Neutrophil (primary cell): ENCODE data around the gene KMT2B.

Experiments used
- H3K27ac ChIP-seq: fragments of 200-600 bp; sonication (generic); 2 replicates; pipeline ENCODE4 v1.5.1; 2016; ENCODE audit warnings: mild to moderate bottlenecking, moderate library complexity
- H3K27me3 ChIP-seq: fragments of 200-600 bp; sonication (generic); 2 replicates; pipeline ENCODE4 v1.6.0; 2016; ENCODE audit warnings: mild to moderate bottlenecking
- H3K36me3 ChIP-seq: fragments of 200-600 bp; sonication (generic); 2 replicates; pipeline ENCODE4 v1.5.1; 2017
- H3K4me1 ChIP-seq, 2 experiments: fragments of 200-600 bp in 1 of 2; sonication (generic) in 1 of 2; 1 replicate in 1 of 2; 2 replicates in 1 of 2; pipeline versions ENCODE4 v1.5.1 to v1.6.1; 2013 to 2016; ENCODE audit warnings: low read depth in 1 of 2, low read length in 1 of 2, mild to moderate bottlenecking in 1 of 2, moderate library complexity in 1 of 2; ENCODE audit not compliant: control insufficient read depth in 1 of 2, insufficient read depth in 1 of 2
- H3K4me3 ChIP-seq, 2 experiments: fragments of 200-600 bp in 1 of 2; sonication (generic) in 1 of 2; 1 replicate in 1 of 2; 2 replicates in 1 of 2; pipeline ENCODE4 v1.5.1; 2013 to 2016; ENCODE audit warnings: low read depth in 1 of 2, low read length in 1 of 2, mild to moderate bottlenecking in 1 of 2, moderate library complexity in 1 of 2
- H3K9me3 ChIP-seq: fragments of 200-600 bp; sonication (generic); 2 replicates; pipeline ENCODE4 v1.5.1; 2016
- CTCF ChIP-seq: fragments of 200-600 bp; sonication (generic); IDR thresholded peaks from 2 replicates; pipeline ENCODE4 v1.5.1; 2016; ENCODE audit warnings: antibody characterized with exemption

Gene KMT2B

DNA sequence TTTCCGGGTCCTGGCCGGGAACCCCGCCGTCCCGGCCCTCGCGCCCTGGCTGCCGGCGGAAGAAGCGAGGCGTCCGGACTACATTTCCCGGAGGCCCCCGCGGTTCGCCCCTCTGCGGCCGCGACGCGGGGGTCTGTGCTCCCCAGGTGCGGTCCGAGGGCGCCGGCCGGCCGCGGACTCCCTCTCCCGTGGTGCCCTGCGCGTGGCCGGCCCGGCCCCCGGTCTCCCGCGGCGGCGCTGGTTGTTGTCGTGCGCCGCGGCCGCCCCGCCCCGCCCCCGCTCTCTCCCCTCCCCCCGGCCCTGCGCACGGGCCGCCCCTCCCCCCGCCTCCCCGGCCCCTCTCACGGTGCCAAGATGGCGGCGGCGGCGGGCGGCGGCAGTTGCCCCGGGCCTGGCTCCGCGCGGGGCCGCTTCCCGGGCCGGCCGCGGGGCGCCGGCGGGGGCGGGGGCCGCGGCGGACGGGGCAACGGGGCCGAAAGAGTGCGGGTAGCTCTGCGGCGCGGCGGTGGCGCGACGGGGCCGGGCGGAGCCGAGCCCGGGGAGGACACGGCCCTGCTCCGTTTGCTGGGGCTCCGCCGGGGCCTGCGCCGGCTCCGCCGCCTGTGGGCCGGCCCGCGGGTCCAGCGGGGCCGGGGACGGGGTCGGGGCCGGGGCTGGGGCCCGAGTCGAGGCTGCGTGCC lies at the start of gene KMT2B:
Gene KMT2B, plus strand, starts transcription at position 339 of the 680 bp plus-strand sequence. Its CDS starts 16 bp downstream, at position 355.
- peak within 1 kb of the TSS; percentile 95 for H3K27ac ChIP-seq

GRCh38 chr19:35669566-35669965 lies 48.2 kb upstream of the KMT2B start:
- Histone ChIP-seq H3K4me1 (no peaks in the 10 kb centered on the region), H3K9me3 (no peaks in the 10 kb centered on the region), H3K36me3 (peaks cover 7% of the 10 kb centered on the region), H3K4me3 (no peak overlapping the region), H3K27me3 (peaks cover 61% of the 10 kb centered on the region), H3K27ac (no peak overlapping the region)
- no peak for TF ChIP-seq CTCF

More for the DNA sequence above, at the start of gene KMT2B:
- peaks cover 33% of the 10 kb centered on the region for H3K36me3 ChIP-seq
- peaks cover 10% of the 10 kb centered on the region for H3K27me3 ChIP-seq
- peaks cover 29 to 35% of the 10 kb centered on the region in 2 experiments for H3K4me1 ChIP-seq
- H3K4me3 ChIP-seq = peak within 1 kb of the TSS; percentile 88 to 91
- no peaks in the 10 kb centered on the region for H3K9me3 ChIP-seq
- TF ChIP-seq CTCF = peak; percentile 18

DNA sequence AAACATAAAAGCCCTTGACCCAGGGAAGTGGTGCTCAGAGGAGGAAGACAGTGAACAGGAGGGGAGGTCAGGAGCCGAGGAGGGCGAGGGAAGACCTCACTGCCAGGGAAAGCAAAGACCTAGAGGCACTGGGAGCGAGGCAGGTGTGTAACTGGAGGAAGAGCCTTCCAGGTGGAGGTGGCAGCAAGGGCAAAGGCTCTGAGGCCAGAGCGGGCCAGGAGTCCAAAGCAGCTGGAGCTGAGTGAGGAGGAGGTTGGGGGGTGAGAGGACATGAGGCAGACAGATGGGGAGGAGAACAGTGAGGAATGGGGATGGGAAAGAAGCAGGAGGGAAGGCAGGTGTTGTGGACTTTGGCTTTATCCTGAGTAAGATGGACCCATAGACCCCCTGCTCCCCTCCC lies 47.8 kb upstream of the KMT2B start:
- peaks cover 65% of the 10 kb centered on the region for H3K27me3 ChIP-seq
- no peaks in the 10 kb centered on the region for H3K4me1 ChIP-seq
- no peaks in the 10 kb centered on the region for H3K9me3 ChIP-seq
- peaks cover 7% of the 10 kb centered on the region for H3K36me3 ChIP-seq
- no peak overlapping the region for H3K27ac ChIP-seq
- TF ChIP-seq CTCF = no peak
- no peak overlapping the region for H3K4me3 ChIP-seq

DNA sequence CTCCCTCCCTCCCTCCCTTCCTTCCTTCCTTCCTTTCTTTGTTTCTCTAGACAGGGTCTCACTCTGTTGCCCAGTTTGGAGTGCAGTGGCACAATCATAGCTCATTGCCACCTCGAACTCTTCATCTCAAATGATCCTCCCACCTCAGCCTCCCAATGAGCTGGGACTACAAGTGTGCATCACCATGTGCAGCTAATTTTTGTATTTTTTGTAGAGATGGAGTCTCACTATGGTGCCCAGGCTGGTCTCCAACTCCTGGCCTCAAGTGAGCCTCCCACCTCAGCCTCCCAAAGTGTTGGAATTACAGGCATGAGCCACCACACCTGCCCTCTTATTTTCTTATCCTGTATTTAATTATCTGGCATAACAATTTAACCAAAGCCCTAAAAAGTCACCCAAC lies 47.1 kb upstream of the KMT2B start:
- Histone ChIP-seq H3K36me3 (peaks cover 1% of the 10 kb centered on the region), H3K27ac (no peak overlapping the region), H3K4me1 (no peaks in the 10 kb centered on the region), H3K4me3 (no peak overlapping the region), H3K9me3 (no peaks in the 10 kb centered on the region), H3K27me3 (peaks cover 72% of the 10 kb centered on the region)
- TF ChIP-seq CTCF = no peak

GRCh38 chr19:35671818-35672217 lies 46.0 kb upstream of the KMT2B start:
- Histone ChIP-seq H3K27me3 (peaks cover 75% of the 10 kb centered on the region), H3K4me1 (no peaks in the 10 kb centered on the region), H3K27ac (no peak overlapping the region), H3K4me3 (no peak overlapping the region), H3K36me3 (no peaks in the 10 kb centered on the region), H3K9me3 (no peaks in the 10 kb centered on the region)
- no peak for TF ChIP-seq CTCF
